ENCODE results near the gene MMP23B. TPM values are rescaled to one million over a fixed set of nuclear protein-coding genes. Genes with fewer than 3 reads are reported as not detected.
"Not testable (repeated sequence)": the region's sequence is repeated elsewhere in the genome, so short reads cannot be mapped to it uniquely, and the experiment has no call there.

MMP23B gene
- total RNA-seq, 1 experiment from 2014 or later = 4.9 TPM

- BruUV-seq (replicated peaks) = no TSS peak
- Histone ChIP-seq H3K9me3 (ENCODE audit: insufficient read depth, low read depth) (no peaks in the 10 kb centered on the region), H4K20me1 (ENCODE audit: insufficient read depth) (no peaks in the 10 kb centered on the region), H3K4me2 (no peak overlapping the region), H3K4me1 (replicated peaks; ENCODE audit: insufficient read depth) (no peaks in the 10 kb centered on the region), H3K4me3 (no peak overlapping the region), H3K27ac (no peak overlapping the region), H2AFZ (no peak overlapping the region), H3K79me2 (ENCODE audit: low read depth) (no peaks in the 10 kb centered on the region), H3K9me2 (ENCODE audit: insufficient read depth) (no peaks in the 10 kb centered on the region), H3K27me3 (ENCODE audit: insufficient read depth, low read depth) (no peaks in the 10 kb centered on the region), H3F3A (ENCODE audit: insufficient read depth, low read depth) (no peaks in the 10 kb centered on the region), H3K36me3 (ENCODE audit: low read depth) (no peaks in the 10 kb centered on the region)
- CTCF ChIA-PET = no interaction called here
- DNase-seq = no peak
- POLR2A ChIA-PET (ENCODE audit: unreplicated experiment) = no interaction called here
- TF ChIP-seq CTCF (conservative IDR thresholded peaks at IDR 0.05) (no peak), EZH2 (IDR thresholded peaks at IDR 0.05; ENCODE audit: low read depth) (no peak)
- intact Hi-C loops (cut with micrococcal nuclease; ENCODE audit: unreplicated experiment) = no loop called here
Measured at GRCh38 chr1:1672181-1672965, 40.4 kb downstream of the MMP23B start.

GRCh38 chr1:1674806-1675205 lies 42.8 kb downstream of the MMP23B start:
- H3K27me3 ChIP-seq (ENCODE audit: insufficient read depth, low read depth); BruUV-seq (replicated peaks); intact Hi-C loops (cut with micrococcal nuclease; ENCODE audit: unreplicated experiment); H3K4me2 ChIP-seq; H3K9me3 ChIP-seq (ENCODE audit: insufficient read depth, low read depth); POLR2A ChIA-PET (ENCODE audit: unreplicated experiment); CTCF ChIA-PET; H3K4me1 ChIP-seq (replicated peaks; ENCODE audit: insufficient read depth); H2AFZ ChIP-seq; DNase-seq; H3F3A ChIP-seq (ENCODE audit: insufficient read depth, low read depth); H3K79me2 ChIP-seq (ENCODE audit: low read depth); H3K36me3 ChIP-seq (ENCODE audit: low read depth); H3K4me3 ChIP-seq; H3K9me2 ChIP-seq (ENCODE audit: insufficient read depth); H4K20me1 ChIP-seq (ENCODE audit: insufficient read depth); H3K27ac ChIP-seq: not testable (repeated sequence)

GRCh38 chr1:1675218-1675617 lies 43.2 kb downstream of the MMP23B start:
- H3K9me3 ChIP-seq (ENCODE audit: insufficient read depth, low read depth); DNase-seq; H3K27me3 ChIP-seq (ENCODE audit: insufficient read depth, low read depth); H4K20me1 ChIP-seq (ENCODE audit: insufficient read depth); H3K4me1 ChIP-seq (replicated peaks; ENCODE audit: insufficient read depth); H3K4me2 ChIP-seq; H3K79me2 ChIP-seq (ENCODE audit: low read depth); H3K4me3 ChIP-seq; H2AFZ ChIP-seq; CTCF ChIA-PET; H3K27ac ChIP-seq; H3K9me2 ChIP-seq (ENCODE audit: insufficient read depth); POLR2A ChIA-PET (ENCODE audit: unreplicated experiment); BruUV-seq (replicated peaks); H3K36me3 ChIP-seq (ENCODE audit: low read depth); H3F3A ChIP-seq (ENCODE audit: insufficient read depth, low read depth); intact Hi-C loops (cut with micrococcal nuclease; ENCODE audit: unreplicated experiment): not testable (repeated sequence)

- H3K4me2 ChIP-seq; CTCF ChIA-PET; H3K9me3 ChIP-seq (ENCODE audit: insufficient read depth, low read depth); H3K4me3 ChIP-seq; H3K9me2 ChIP-seq (ENCODE audit: insufficient read depth); H3K79me2 ChIP-seq (ENCODE audit: low read depth); H4K20me1 ChIP-seq (ENCODE audit: insufficient read depth); DNase-seq; H2AFZ ChIP-seq; H3K36me3 ChIP-seq (ENCODE audit: low read depth); H3K27ac ChIP-seq; H3F3A ChIP-seq (ENCODE audit: insufficient read depth, low read depth); BruUV-seq (replicated peaks); H3K27me3 ChIP-seq (ENCODE audit: insufficient read depth, low read depth); H3K4me1 ChIP-seq (replicated peaks; ENCODE audit: insufficient read depth); POLR2A ChIA-PET (ENCODE audit: unreplicated experiment); intact Hi-C loops (cut with micrococcal nuclease; ENCODE audit: unreplicated experiment): not testable (repeated sequence)
Measured at GRCh38 chr1:1676087-1676486, 44.1 kb downstream of the MMP23B start.

Measured in PC-9 (cell line).